Natural killer cell treated with Interleukin-12 subunit alpha and Interleukin-12 subunit beta and Interleukin-15 and Interleukin-18, amount 100 ng/mL, for 72 hours (primary cell): ENCODE results near the gene HNRNPA1. TPM values are rescaled to one million over a fixed set of nuclear protein-coding genes. Genes with fewer than 3 reads are reported as not detected.
"Not testable (repeated sequence)": the region's sequence is repeated elsewhere in the genome, so short reads cannot be mapped to it uniquely, and the experiment has no call there.

Source experiments
- ATAC-seq, 2 donors: fragments of 150-1000 bp; cut with Tn5 transposase in 1 of 2; sonication (Bioruptor Pico), chemical (Tn5 transposase) in 1 of 2; 2 replicates each; pipeline ENCODE4 v1.10.0; 2021
- DNase-seq: peaks from one replicate; pipeline ENCODE4 v3.0.0; 2022; ENCODE audit warnings: low spot score
- H3K27ac Mint-ChIP-seq, 2 donors: 1 replicate in 1 of 2; 2 replicates in 1 of 2; pipeline ENCODE4 v1.8.0; 2022; ENCODE audit warnings: mixed read lengths in 2 of 2, mild to moderate bottlenecking in 1 of 2, moderate library complexity in 1 of 2
- H3K27me3 Mint-ChIP-seq, 2 donors: 1 replicate in 1 of 2; 2 replicates in 1 of 2; pipeline ENCODE4 v1.8.0; 2022; ENCODE audit warnings: mixed read lengths in 2 of 2
- H3K36me3 Mint-ChIP-seq: one replicate; pipeline ENCODE4 v1.8.0; 2022; ENCODE audit warnings: mixed read lengths
- H3K4me1 Mint-ChIP-seq, 2 donors: 1 replicate in 1 of 2; 2 replicates in 1 of 2; pipeline ENCODE4 v1.8.0; 2022; ENCODE audit warnings: low read depth in 2 of 2, mixed read lengths in 2 of 2, mild to moderate bottlenecking in 1 of 2
- H3K4me3 Mint-ChIP-seq: one replicate; pipeline ENCODE4 v1.8.0; 2022; ENCODE audit warnings: mixed read lengths
- H3K9me3 Mint-ChIP-seq: 2 replicates; pipeline ENCODE4 v1.8.0; 2022; ENCODE audit warnings: mixed read lengths
- total RNA-seq, 2 donors: library from RNA; stranded (reverse); gene quantifications; one replicate each; pipeline ENCODE4 v1.2.3, GENCODE V29; 2022

HNRNPA1 gene
- total RNA-seq, 2 donors from 2014 or later = 997 to 1,580 TPM

DNA sequence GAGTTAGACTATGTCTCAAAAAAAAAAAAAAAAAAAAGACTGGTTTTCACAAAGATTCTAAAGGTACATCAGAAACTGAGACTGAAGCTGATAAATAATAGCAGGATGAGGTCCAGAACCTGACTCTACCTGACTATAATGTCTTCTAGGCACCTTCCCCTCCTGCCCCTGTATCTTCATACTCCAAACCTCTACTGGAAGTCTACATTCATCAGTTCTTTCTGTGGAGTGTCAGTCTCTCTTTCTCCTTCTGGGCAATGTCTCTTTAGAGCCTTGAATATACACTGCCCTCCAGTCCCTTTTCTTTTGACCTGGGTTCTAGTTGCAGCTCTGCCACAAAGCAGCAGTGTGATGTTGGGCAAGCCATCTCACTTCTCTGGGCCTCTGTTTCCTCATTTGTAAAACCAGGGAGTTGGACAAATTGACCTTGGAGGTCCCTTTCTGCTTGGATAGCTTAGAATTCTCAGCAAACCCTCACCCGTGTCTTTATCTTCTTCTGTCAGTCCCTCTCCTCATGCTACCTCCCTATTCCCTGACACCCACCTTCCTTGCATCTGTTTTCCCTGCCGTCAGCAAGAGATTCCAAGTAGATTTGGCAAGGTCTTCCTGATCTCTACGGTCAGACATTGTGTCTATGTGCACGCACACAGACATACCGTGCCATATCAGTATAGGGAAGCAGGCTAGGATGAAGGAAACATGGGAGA lies 16.0 kb downstream of the HNRNPA1 start:
- H3K36me3 Mint-ChIP-seq = no peaks in the 10 kb centered on the region
- peaks cover 12 to 13% of the 10 kb centered on the region in 2 donors for H3K27me3 Mint-ChIP-seq
- ATAC-seq (no peak), DNase-seq (peak; percentile 10)
- no peaks in the 10 kb centered on the region for H3K9me3 Mint-ChIP-seq
- H3K4me3 Mint-ChIP-seq = peak overlapping the region; percentile 23
- peaks cover 28 to 38% of the 10 kb centered on the region in 2 donors for H3K4me1 Mint-ChIP-seq
- H3K27ac Mint-ChIP-seq = peak overlapping the region; percentile 10 to 46

DNA sequence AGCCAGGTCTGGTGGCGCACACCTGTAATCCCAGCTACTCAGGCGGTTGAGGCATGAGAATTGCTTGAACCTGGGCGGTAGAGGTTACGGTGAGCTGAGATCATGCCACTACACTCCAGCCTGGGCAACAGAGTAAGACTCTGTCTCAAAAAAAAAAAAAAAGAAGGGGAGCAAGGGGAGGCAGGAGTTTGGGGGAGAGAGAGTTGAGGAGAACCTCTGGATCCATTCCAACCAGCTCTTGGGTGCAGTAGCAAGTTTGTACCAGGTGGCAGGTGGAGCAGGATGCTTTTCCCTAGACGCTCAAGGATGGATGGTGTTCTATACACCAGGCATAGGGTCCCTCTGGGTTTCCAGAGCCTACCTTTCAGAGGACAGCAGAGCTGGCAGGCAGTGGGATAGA lies 18.4 kb downstream of the HNRNPA1 start:
- no peak overlapping the region for H3K27ac Mint-ChIP-seq
- H3K4me3 Mint-ChIP-seq = peak overlapping the region; percentile 60
- DNase-seq = no peak

DNA sequence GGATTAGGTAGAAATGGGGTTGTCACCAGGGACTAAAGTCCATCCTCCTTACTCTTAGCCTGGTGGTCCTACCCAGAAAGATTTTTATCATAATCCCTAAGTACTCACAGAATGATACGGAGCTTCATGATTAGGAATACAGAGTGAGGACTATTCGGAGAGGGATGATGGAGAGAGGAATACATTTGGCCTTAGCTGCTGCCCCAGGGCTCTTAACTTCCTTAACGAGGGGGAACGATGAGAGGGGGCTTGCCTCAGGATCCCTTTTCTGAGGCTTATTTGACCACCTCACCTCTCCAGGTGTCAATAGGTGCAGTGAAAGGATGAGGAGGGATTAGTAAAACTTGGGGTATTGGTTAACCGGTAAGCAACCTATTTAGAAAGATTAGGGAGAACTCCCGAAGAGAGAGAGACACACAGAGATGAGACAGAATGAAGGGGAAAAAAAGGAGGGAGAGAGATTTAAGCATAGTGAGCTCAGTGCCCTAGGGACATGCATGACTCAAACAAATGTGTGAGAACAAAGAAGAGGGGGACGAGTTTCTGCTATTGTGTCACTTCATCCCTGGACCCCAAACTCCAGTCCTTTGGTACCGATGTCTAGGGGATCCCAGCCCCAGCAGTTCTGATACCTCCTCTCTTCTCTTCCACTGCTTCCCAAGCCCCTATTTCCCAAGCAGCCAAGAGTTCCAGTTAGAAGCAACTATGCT lies 19.1 kb downstream of the HNRNPA1 start:
- H3K9me3 Mint-ChIP-seq = no peaks in the 10 kb centered on the region
- H3K36me3 Mint-ChIP-seq = no peaks in the 10 kb centered on the region
- H3K27me3 Mint-ChIP-seq = peaks cover 12 to 20% of the 10 kb centered on the region in 2 donors
- DNase-seq (no peak), ATAC-seq (no peak)
- H3K4me3 Mint-ChIP-seq = peak overlapping the region; percentile 60
- H3K4me1 Mint-ChIP-seq = peaks cover 51 to 53% of the 10 kb centered on the region in 2 donors
- no peak overlapping the region for H3K27ac Mint-ChIP-seq

More for the DNA sequence above, 18.4 kb downstream of the HNRNPA1 start:
- peaks cover 45 to 47% of the 10 kb centered on the region in 2 donors for H3K4me1 Mint-ChIP-seq
- peaks cover 12 to 20% of the 10 kb centered on the region in 2 donors for H3K27me3 Mint-ChIP-seq
- no peaks in the 10 kb centered on the region for H3K9me3 Mint-ChIP-seq
- H3K36me3 Mint-ChIP-seq = no peaks in the 10 kb centered on the region
- no peak for ATAC-seq

DNA sequence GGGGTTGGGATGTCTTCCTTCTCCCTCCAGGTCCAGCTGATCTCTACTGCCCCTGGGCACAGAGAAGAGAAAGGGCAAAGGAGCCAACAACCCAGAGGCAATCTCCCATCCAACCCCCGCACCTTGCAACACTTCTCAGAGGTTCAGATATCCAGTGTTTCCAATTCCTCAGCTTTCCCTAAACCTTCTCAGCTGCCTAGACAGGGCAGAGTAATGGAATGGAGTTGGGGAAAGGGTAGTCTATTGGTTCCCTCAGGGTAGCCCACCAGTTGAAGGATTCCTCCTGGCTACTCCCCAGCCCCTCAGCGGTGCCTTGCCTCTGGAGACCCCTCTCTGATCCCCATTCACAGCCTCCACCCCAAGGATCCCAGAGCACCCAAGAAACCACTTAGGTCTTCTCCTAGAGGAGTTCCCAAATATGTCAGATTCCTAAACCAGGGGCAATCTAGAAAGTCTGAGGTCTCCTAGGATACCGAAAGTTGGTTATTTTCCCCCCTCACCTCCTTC lies 19.8 kb downstream of the HNRNPA1 start:
- H3K4me1 Mint-ChIP-seq = peaks cover 48 to 51% of the 10 kb centered on the region in 2 donors
- H3K27me3 Mint-ChIP-seq = peaks cover 12 to 20% of the 10 kb centered on the region in 2 donors
- H3K9me3 Mint-ChIP-seq = no peaks in the 10 kb centered on the region
- H3K4me3 Mint-ChIP-seq = peak overlapping the region; percentile 60
- H3K27ac Mint-ChIP-seq = no peak overlapping the region
- ATAC-seq (no peak), DNase-seq (no peak)
- no peaks in the 10 kb centered on the region for H3K36me3 Mint-ChIP-seq

DNA sequence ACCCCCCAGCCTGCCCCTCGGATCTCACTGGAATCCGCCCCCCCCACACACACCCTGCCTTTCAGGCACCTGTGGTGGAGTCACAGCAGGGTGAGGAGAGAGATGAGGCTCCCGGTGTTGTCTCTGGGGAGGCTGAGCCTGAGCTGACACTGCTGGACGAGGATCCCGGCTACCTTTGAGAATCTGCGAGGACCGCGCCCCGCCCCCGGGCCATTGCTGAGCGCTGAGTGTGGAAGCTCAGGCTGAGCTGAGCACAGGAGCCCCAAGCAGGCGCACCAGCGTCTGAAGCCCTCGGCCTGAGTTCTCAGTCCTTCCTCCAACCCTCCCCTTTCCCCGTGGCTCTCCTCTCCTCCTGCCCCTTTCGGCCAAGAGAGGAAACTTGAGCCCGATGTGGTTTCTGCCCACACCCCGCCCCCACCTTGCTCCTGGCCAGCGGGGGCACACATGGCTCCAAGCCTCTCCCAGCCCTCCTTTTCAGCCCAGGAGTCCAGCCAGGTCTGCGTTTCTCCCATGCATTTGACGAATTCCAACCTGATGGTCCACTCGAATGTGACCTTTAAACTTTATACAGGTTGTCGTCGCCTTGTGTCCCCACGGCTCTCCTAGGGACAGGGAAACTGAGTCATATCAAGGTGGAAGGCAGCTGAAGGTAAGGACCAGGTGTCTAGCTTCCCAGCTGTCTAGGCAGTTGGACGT lies 20.4 kb downstream of the HNRNPA1 start, which contains the start of gene NFE2:
TSS of gene NFE2 (minus strand) at position 284 of the 696 bp plus-strand sequence. CDS start 5,767 bp downstream, outside the sequence.
- no peaks in the 10 kb centered on the region for H3K9me3 Mint-ChIP-seq

DNA sequence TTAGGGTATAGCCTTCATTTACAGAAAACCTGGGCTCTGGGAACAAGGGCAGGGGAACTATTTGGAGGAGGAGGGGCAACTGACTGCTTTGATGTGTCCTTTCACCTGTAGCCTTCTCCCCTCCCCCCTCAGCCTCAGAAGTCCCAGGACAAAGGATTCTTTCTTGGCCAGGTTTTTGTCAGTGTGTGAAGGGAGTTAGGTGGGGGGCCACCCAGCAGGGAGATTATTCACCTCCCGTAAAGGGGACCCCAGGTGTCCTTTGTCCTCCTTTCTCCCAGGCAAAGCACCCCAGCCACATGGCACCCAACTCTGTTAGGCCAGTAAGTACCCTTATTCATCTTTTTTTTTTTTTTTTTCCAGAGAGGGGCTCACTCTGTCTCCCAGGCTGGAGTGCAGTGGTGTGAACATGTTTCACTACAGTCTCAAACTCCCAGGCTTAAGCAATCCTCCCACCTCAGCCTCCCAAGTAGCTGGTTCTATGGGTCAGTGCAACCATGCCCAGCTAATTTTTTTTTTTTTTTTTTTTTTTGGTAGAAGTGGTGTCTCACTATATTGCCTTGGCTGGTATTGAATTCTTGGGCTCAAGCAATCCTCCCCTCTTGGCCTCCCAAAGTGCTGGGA lies 21.0 kb downstream of the HNRNPA1 start:
- Mint-ChIP-seq H3K4me1 (peaks cover 45 to 48% of the 10 kb centered on the region in 2 donors), H3K27ac (no peak overlapping the region), H3K9me3 (no peaks in the 10 kb centered on the region), H3K36me3 (no peaks in the 10 kb centered on the region), H3K27me3 (peaks cover 12 to 20% of the 10 kb centered on the region in 2 donors), H3K4me3 (peak overlapping the region; percentile 46)
- ATAC-seq = no peak
- DNase-seq = peak; percentile 22

More for the DNA sequence above, 20.4 kb downstream of the HNRNPA1 start, which contains the start of gene NFE2:
- DNase-seq (no peak), ATAC-seq (peak in 1 of 2 donors; percentile 32)
- no peaks in the 10 kb centered on the region for H3K36me3 Mint-ChIP-seq
- H3K27me3 Mint-ChIP-seq = peaks cover 12 to 20% of the 10 kb centered on the region in 2 donors
- H3K4me3 Mint-ChIP-seq = peak within 1 kb of the TSS; percentile 60
- peaks cover 47 to 48% of the 10 kb centered on the region in 2 donors for H3K4me1 Mint-ChIP-seq
- no peak within 1 kb of the TSS for H3K27ac Mint-ChIP-seq

DNA sequence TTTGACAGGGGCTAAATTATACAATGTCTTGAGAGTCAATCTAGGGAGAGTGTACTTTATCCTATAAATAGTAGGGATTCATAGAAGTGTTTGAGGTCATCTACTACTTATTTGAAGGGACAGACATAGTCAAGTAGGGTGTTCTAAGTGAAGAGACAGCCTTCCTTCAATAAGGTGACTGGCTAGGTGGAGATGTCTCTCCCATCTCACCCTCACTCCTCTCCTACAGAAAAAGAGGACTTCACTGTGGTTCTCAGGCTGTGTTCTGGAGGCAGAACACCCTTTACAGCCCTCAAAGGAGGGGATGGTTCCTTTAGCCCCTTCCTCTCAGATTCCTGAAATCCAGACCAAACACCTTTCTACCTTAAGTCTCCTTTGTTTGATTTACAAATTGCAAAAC lies 23.1 kb downstream of the HNRNPA1 start:
- H3K36me3 Mint-ChIP-seq = no peaks in the 10 kb centered on the region
- H3K27me3 Mint-ChIP-seq = peaks cover 12 to 20% of the 10 kb centered on the region in 2 donors
- H3K27ac Mint-ChIP-seq = peak overlapping the region; percentile 6 to 8
- H3K9me3 Mint-ChIP-seq = no peaks in the 10 kb centered on the region
- peak overlapping the region; percentile 59 for H3K4me3 Mint-ChIP-seq
- ATAC-seq = no peak
- H3K4me1 Mint-ChIP-seq = peaks cover 47 to 57% of the 10 kb centered on the region in 2 donors
- DNase-seq = no peak

DNA sequence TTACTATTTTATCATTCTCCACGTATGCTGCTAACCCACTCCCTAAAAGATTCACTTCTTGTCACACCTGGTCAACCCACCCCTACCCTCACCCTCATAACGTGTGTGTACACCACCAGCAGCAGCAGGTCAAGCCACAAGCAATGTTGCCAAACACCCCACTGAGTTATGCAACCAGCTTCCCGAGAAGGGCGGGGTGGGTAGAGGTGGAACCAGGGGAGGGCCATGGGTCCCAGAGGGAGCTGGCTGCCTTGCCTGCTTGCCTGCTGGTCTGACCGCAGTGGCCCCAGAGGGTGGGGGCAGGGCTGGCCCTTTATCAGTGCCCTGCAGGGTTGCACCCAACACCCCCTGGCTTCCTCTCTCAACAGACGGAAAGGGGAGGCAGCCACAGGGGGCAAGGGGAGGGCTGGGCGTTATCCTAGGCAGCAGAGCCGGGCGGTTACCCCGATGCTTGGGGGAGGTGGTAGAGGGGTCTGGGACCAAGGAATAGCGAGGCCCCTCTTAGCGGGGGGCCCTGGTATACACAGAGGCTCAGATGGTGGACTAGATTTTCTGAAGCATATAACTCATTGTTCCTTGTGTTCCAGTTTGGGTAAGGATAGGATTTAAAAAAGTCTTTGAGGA lies 23.8 kb downstream of the HNRNPA1 start:
- Mint-ChIP-seq H3K27me3 (peaks cover 12 to 20% of the 10 kb centered on the region in 2 donors), H3K9me3 (no peaks in the 10 kb centered on the region), H3K27ac (peak overlapping the region; percentile 6 to 8), H3K36me3 (no peaks in the 10 kb centered on the region), H3K4me3 (peak overlapping the region; percentile 59), H3K4me1 (peaks cover 47 to 57% of the 10 kb centered on the region in 2 donors)
- ATAC-seq = peak; percentile 85 to 90
- DNase-seq = peak; percentile 78

DNA sequence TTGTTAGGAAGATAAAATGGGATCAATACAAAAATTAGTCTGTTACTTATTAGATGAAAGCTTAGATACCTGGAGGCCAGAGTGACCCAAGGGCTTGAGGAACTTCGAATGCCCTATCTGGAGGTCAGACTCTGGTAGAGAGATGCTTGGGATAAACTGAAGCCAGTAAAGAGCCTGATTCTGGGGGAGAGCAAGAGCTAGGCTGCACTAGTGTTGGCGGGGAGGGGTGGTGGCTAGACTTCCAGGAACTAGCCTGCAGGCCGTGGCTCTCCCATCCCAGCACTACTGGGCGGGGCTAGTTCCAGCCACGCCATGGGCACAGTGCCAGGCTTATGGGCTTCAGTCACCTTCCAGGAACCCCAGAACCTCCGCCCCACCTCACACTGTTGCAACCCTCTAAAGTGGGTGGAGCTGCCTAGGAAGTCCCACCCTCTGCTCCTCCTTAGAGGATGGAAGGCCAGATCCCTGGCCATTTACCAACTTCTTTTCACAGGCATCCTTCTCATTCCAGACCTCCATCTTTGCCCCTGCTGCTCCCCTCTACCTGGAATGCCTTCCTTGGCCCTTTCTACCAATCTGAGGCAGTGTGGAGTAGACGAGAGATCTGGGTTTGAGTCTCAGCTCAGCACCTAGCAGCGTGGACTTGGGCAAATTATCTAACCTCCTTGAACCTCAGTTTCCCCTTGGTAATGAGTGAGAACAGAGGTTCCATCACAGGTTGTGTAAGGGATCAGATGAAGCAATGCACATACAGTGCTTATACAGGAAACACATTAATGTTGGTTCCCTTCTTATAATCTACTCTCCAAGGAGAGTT lies 26.6 kb downstream of the HNRNPA1 start:
- peak overlapping the region; percentile 64 for H3K4me3 Mint-ChIP-seq
- H3K27ac Mint-ChIP-seq = peak overlapping the region; percentile 21 to 63
- ATAC-seq = peak; percentile 75 to 78
- peaks cover 29 to 39% of the 10 kb centered on the region in 2 donors for H3K4me1 Mint-ChIP-seq
- DNase-seq = no peak
- peaks cover 0 to 3% of the 10 kb centered on the region in 2 donors for H3K27me3 Mint-ChIP-seq
- H3K36me3 Mint-ChIP-seq = no peaks in the 10 kb centered on the region
- no peaks in the 10 kb centered on the region for H3K9me3 Mint-ChIP-seq

DNA sequence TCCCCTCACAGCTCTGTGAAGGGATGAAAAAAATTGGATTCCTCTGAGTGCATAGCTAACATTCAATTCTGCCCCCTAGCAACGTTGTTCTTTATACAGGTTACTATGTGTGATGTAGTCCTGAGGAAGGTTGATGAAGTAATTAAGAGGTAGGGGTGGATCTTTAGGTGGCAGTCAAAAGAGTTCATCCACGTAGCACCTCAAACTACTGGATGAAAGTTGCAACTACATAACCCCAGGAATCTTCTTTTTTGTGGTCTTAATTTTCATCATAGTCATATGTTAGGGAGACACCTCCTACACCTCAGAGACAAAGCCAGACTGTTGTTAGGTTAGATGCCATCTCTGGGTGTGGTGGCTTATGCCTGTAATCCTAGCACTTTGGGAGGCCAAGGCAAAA lies 30.5 kb downstream of the HNRNPA1 start:
- Mint-ChIP-seq H3K36me3 (no peaks in the 10 kb centered on the region), H3K4me1 (peaks cover 12 to 15% of the 10 kb centered on the region in 2 donors), H3K9me3 (no peaks in the 10 kb centered on the region), H3K27ac (no peak overlapping the region), H3K27me3 (no peaks in the 10 kb centered on the region), H3K4me3 (no peak overlapping the region)
- ATAC-seq (no peak), DNase-seq (no peak)

DNA sequence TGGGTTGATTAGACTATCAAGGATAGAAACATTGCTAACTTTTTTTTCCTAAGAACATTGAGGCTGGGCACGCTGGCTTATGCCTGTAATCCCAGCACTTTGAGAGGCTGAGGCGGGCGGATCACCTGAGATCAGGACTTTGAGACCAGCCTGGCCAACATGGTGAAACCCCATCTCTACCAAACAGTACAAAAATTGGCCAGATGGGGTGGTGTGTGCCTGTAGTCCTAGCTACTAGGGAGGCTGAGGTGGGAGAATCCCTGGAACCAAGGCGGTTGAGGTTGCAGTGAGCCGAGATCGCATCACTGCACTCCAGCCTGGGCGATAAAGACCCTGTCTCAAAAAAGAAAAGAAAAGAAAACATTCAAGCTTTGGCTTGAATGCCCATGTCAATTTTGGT lies 31.8 kb downstream of the HNRNPA1 start:
- not testable (repeated sequence) for H3K9me3 Mint-ChIP-seq, H3K27me3 Mint-ChIP-seq, DNase-seq, H3K4me3 Mint-ChIP-seq, H3K36me3 Mint-ChIP-seq, H3K4me1 Mint-ChIP-seq, ATAC-seq, H3K27ac Mint-ChIP-seq

DNA sequence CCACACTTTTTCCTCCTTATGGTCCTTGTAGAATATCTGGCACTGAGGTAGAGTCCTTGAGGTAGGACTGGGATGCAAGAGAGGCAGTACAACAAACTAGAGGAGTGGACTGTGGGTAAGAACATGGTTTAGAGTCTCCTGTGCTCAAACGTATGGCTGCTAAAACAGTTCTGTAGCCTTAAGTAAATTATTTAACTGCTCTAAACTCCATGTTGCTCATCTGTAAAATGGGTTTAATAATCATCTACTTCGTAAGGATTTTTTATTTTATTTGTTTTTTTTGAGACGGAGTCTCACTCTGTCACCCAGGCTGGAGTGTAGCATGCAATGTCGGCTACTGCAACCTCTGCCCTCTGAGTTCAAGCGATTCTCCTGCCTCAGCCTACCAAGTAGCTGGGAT lies 40.8 kb downstream of the HNRNPA1 start:
- DNase-seq (no peak), ATAC-seq (no peak)
- Mint-ChIP-seq H3K27me3 (no peaks in the 10 kb centered on the region), H3K27ac (no peak overlapping the region), H3K4me3 (no peak overlapping the region), H3K9me3 (no peaks in the 10 kb centered on the region), H3K36me3 (no peaks in the 10 kb centered on the region), H3K4me1 (peaks cover 12 to 14% of the 10 kb centered on the region in 2 donors)
